ENCODE measurements around the gene SEM1. TPM values are rescaled to one million over a fixed set of nuclear protein-coding genes. Genes with fewer than 3 reads are reported as not detected.

Gene SEM1
- total and polyA plus RNA-seq, 2 of the 8 experiments (the other 6 are each of a cell fraction or from before 2014, with no cell fraction given): 20.8 to 75.3 TPM

DNA sequence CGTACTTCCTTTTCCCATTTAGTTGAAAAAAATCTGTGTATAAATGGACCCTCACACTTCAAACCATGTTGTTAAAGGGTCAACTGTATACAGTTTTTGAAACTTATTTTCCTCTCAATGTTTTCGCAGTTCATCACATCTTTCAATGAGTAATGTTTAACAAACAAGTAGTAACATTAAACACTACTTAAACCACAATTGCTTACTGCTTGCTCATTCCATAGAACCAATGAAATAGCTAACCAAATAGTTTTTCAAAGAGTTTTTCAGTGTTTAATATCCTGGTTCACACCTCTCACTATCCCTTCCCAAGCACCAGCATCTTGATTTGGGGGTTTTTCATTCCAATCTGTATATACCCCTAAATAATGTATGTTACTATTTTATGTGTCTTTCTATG, 9.1 kb downstream of the SEM1 start:
- Histone ChIP-seq H4K5ac (ENCODE audit: insufficient read length, low read depth, low read length) (no peak overlapping the region), H3K23me2 (ENCODE audit: low read depth, low read length) (no peaks in the 10 kb centered on the region), H2BK5ac (ENCODE audit: low read depth, low read length) (no peak overlapping the region), H4K91ac (replicated peaks; ENCODE audit: insufficient read length, low read length) (no peak overlapping the region), H3K4me2 (ENCODE audit: insufficient read depth in 1 of 2, low read depth in 2 of 2, low read length in 2 of 2) (no peak overlapping the region), H3K79me2 (ENCODE audit: control insufficient read depth in 1 of 2, insufficient read depth in 2 of 2, low read length in 2 of 2) (peaks cover 11 to 98% of the 10 kb centered on the region in 2 experiments), H2AFZ (ENCODE audit: low read length) (no peak overlapping the region), H3K18ac (ENCODE audit: extremely low read depth, low read length) (no peak overlapping the region), H2BK20ac (ENCODE audit: low read length) (no peak overlapping the region), H3K27ac (ENCODE audit: low read depth, low read length) (no peak overlapping the region), H3K56ac (replicated peaks; ENCODE audit: insufficient read length, low read depth, low read length) (no peak overlapping the region), H2BK15ac (ENCODE audit: low read length) (no peak overlapping the region), H3K4ac (replicated peaks; ENCODE audit: insufficient read length, low read depth, low read length) (no peak overlapping the region), H3K4me3 (ENCODE audit: extremely low read depth in 1 of 4, insufficient read depth in 2 of 4, low read depth in 3 of 4, low read length in 4 of 4) (no peak overlapping the region), H2BK120ac (replicated peaks; ENCODE audit: low read depth, low read length) (no peak overlapping the region), H3K9me3 (ENCODE audit: insufficient read depth in 2 of 2, low read depth in 1 of 2, low read length in 1 of 2) (no peaks in the 10 kb centered on the region), H3K4me1 (replicated peaks in 1 of 4; ENCODE audit: control insufficient read depth in 3 of 4, insufficient read depth in 4 of 4, low read length in 3 of 4) (no peaks in the 10 kb centered on the region), H3K9ac (replicated peaks in 1 of 4; ENCODE audit: extremely low read depth in 1 of 4, low read depth in 3 of 4, low read length in 3 of 4) (no peak overlapping the region), H2BK12ac (ENCODE audit: low read depth, low read length) (no peak overlapping the region), H3K23ac (ENCODE audit: insufficient read length) (no peak overlapping the region), H3K79me1 (ENCODE audit: low read depth, low read length) (peaks cover 8% of the 10 kb centered on the region), H3K36me3 (ENCODE audit: control insufficient read depth in 2 of 4, insufficient read depth in 4 of 4, low read length in 3 of 4) (peaks cover 0 to 7% (median 0%) of the 10 kb centered on the region in 4 experiments; a peak in 1 of 8 replicates), H3K27me3 (replicated peaks in 1 of 4; ENCODE audit: control insufficient read depth in 3 of 4, extremely low read depth in 1 of 4, insufficient read depth in 3 of 4, low read length in 3 of 4) (no peaks in the 10 kb centered on the region), H3K14ac (ENCODE audit: insufficient read length) (no peak overlapping the region), H2AK5ac (ENCODE audit: low read depth, low read length) (no peak overlapping the region), H4K20me1 (replicated peaks in 1 of 2; ENCODE audit: control insufficient read depth in 1 of 2, insufficient read depth in 2 of 2, low read length in 2 of 2) (peaks cover 4 to 8% of the 10 kb centered on the region in 2 experiments), H4K8ac (ENCODE audit: extremely low read depth, insufficient read depth, low read length) (no peak overlapping the region)
- FAIRE-seq (no peak), DNase-seq (ENCODE audit: low read depth in 1 of 2, low spot score in 2 of 2) (no peak)
- POLR2A ChIA-PET (ENCODE audit: partially characterized antibody): no interaction called here
- WGBS, 2 experiments (ENCODE audit: extremely low coverage in 1 of 2, insufficient coverage in 1 of 2, insufficient read length in 1 of 2, insufficient replicate concordance in 2 of 2, low coverage in 1 of 2, low lambda C conversion rate in 2 of 2, missing lambda C conversion rate in 1 of 2): 88% methylated on average over 2 of the region's 2 CpGs; no CpG with 5 or more reads in 1 of the 2 experiments
- CTCF ChIA-PET (ENCODE audit: partially characterized antibody): no interaction called here
- TF ChIP-seq HDAC6 (IDR thresholded peaks at IDR 0.05; ENCODE audit: low read depth, low read length) (no peak), SIN3A (conservative IDR thresholded peaks at IDR 0.05 in 1 of 2, IDR thresholded peaks at IDR 0.05 in 1 of 2; ENCODE audit: low read depth in 1 of 2, low read length in 2 of 2) (no peak), RAD21 (IDR thresholded peaks at IDR 0.05 in 1 of 2, conservative IDR thresholded peaks at IDR 0.05 in 1 of 2; ENCODE audit: low read depth in 2 of 2, low read length in 2 of 2) (no peak), PHF8 (conservative IDR thresholded peaks at IDR 0.05; ENCODE audit: low read depth, low read length) (no peak), POU5F1 (IDR thresholded peaks at IDR 0.05; ENCODE audit: low read depth, low read length) (no peak), TBP (IDR thresholded peaks at IDR 0.05; ENCODE audit: low read depth, low read length) (no peak), BCL11A (IDR thresholded peaks at IDR 0.05; ENCODE audit: low read depth in 2 of 2, low read length in 2 of 2) (no peak), POLR2AphosphoS5 (IDR thresholded peaks at IDR 0.05; ENCODE audit: low read depth, low read length) (no peak), EGR1 (IDR thresholded peaks at IDR 0.05; ENCODE audit: borderline replicate concordance, low read depth, low read length) (no peak), TEAD4 (IDR thresholded peaks at IDR 0.05; ENCODE audit: low read depth, low read length) (no peak), CREB1 (IDR thresholded peaks at IDR 0.05) (no peak), TCF12 (IDR thresholded peaks at IDR 0.05; ENCODE audit: low read depth, low read length) (no peak), GABPA (IDR thresholded peaks at IDR 0.05; ENCODE audit: borderline replicate concordance, insufficient read depth, low read length) (no peak), JUN (IDR thresholded peaks at IDR 0.05; ENCODE audit: low read depth, low read length) (no peak), KDM4A (IDR thresholded peaks at IDR 0.05; ENCODE audit: low read depth, low read length, severe bottlenecking) (no peak)
